Right cardiac atrium (tissue), 5 donors: ENCODE data around the gene CDC73. TPM values are rescaled to one million over a fixed set of nuclear protein-coding genes. Genes with fewer than 3 reads are reported as not detected.
"Not testable (repeated sequence)": the region's sequence is repeated elsewhere in the genome, so short reads cannot be mapped to it uniquely, and the experiment has no call there.

ENCODE experiments used
- ATAC-seq, 2 donors: fragments of 200-7000 bp; cut with Tn5 transposase; one replicate each; pipeline versions ENCODE4 v1.8.0 to v1.9.1; 2020; ENCODE audit warnings: moderate library complexity in 2 of 2, mild to moderate bottlenecking in 1 of 2
- DNase-seq, 3 donors: peaks; one replicate each; pipeline ENCODE4 v3.0.0-alpha.2; 2020
- H3K27ac ChIP-seq: one replicate; pipeline ENCODE4 v1.5.1; 2013; ENCODE audit warnings: mild to moderate bottlenecking, low read length, control low read depth, moderate library complexity
- H3K27me3 ChIP-seq: one replicate; pipeline ENCODE4 v1.6.1; 2013; ENCODE audit not compliant: control insufficient read depth, insufficient read depth
- H3K4me1 ChIP-seq: one replicate; pipeline ENCODE4 v1.6.1; 2013; ENCODE audit warnings: low read length; ENCODE audit not compliant: control insufficient read depth, insufficient read depth
- H3K4me3 ChIP-seq: one replicate; pipeline ENCODE4 v1.5.1; 2013; ENCODE audit warnings: low read length, control low read depth
- H3K9me3 ChIP-seq: one replicate; pipeline ENCODE4 v1.6.1; 2013; ENCODE audit warnings: low read length; ENCODE audit not compliant: control insufficient read depth
- WGBS: extraction: QIAGEN DNeasy Blood & Tissue Kit; methylation state at CpG from one replicate; pipeline ENCODE4 v1.1.7; 2013; 5-methylcytosine and 5-hydroxymethylcytosine counted together
- intact Hi-C, 4 donors: fragments of 100-400 bp; cut with DNase I; formaldehyde crosslinking; loops; one replicate each; pipeline versions ENCODE4 v1.11.0 to v1.14.0; 2022 to 2023
- polyA plus RNA-seq: library from polyadenylated mRNA; stranded (reverse); fragments of 200-250 nt; gene quantifications from one replicate; pipeline ENCODE4 v1.2.3, GENCODE V29; 2013
- total RNA-seq, 4 donors: library from RNA; stranded (reverse); fragmentation: NEBNext Ultra II Directional; extraction: Animal tissue kit (Norgen Biotek cat#: 25700); gene quantifications; one replicate each; pipeline ENCODE4 v1.2.1, GENCODE V29; 2021
- donor health status: healthy with polysubstance abuse.
- donor health status: DM: no; HTN: yes; CAD: no.
- donor health status: DM: no; HTN: no; CAD: no.
- donor health status: DM: no; HTN: yes; CAD: no; lungs with severe emphysema.
- donor health status: DM: yes; HTN: yes; CAD: no.

Gene CDC73
- total and polyA plus RNA-seq, 5 donors = 12.4 to 60.9 (median 55.2) TPM

GRCh38 chr1:193231146-193231545, 109.3 kb downstream of the CDC73 start:
- ATAC-seq, H3K27ac ChIP-seq, DNase-seq, H3K9me3 ChIP-seq, H3K4me1 ChIP-seq, H3K4me3 ChIP-seq, H3K27me3 ChIP-seq, intact Hi-C loops: not testable (repeated sequence)

- Histone ChIP-seq H3K27ac (no peak overlapping the region), H3K4me1 (no peaks in the 10 kb centered on the region), H3K9me3 (no peaks in the 10 kb centered on the region), H3K27me3 (no peaks in the 10 kb centered on the region), H3K4me3 (no peak overlapping the region)
- intact Hi-C loops = no loop called here
- ATAC-seq (no peak), DNase-seq (no peak)
- WGBS = 26% methylated on average over 1 of the region's 1 CpG
These were observed 112.7 kb downstream of the CDC73 start for GRCh38 chr1:193234530-193234929.

- DNase-seq (peak in 2 of 3 donors; percentile 30 to 35), ATAC-seq (no peak)
- Histone ChIP-seq H3K27ac (no peak overlapping the region), H3K27me3 (no peaks in the 10 kb centered on the region), H3K4me3 (no peak overlapping the region), H3K4me1 (no peaks in the 10 kb centered on the region), H3K9me3 (no peaks in the 10 kb centered on the region)
- intact Hi-C loops = no loop called here
- 91% methylated on average over 15 of the region's 15 CpGs for WGBS
These were observed 115.6 kb downstream of the CDC73 start for GRCh38 chr1:193237381-193237978.

GRCh38 chr1:193240609-193241008, 118.8 kb downstream of the CDC73 start:
- DNase-seq (no peak), ATAC-seq (no peak)
- no peaks in the 10 kb centered on the region for H3K9me3 ChIP-seq
- H3K27me3 ChIP-seq = no peaks in the 10 kb centered on the region
- intact Hi-C loops = no loop called here
- no peak overlapping the region for H3K4me3 ChIP-seq
- no peaks in the 10 kb centered on the region for H3K4me1 ChIP-seq
- H3K27ac ChIP-seq = no peak overlapping the region
- 95% methylated on average over 1 of the region's 1 CpG for WGBS

GRCh38 chr1:193241132-193241827, 119.4 kb downstream of the CDC73 start:
- H3K9me3 ChIP-seq = no peaks in the 10 kb centered on the region
- H3K4me3 ChIP-seq = no peak overlapping the region
- intact Hi-C loops = no loop called here
- no peaks in the 10 kb centered on the region for H3K4me1 ChIP-seq
- DNase-seq (peak in 1 of 3 donors; percentile 31), ATAC-seq (peak; percentile 19 to 20)
- H3K27me3 ChIP-seq = no peaks in the 10 kb centered on the region
- H3K27ac ChIP-seq = no peak overlapping the region
- 97% methylated on average over 7 of the region's 7 CpGs for WGBS

- ATAC-seq = no peak
- intact Hi-C loops = no loop called here
- over 99% methylated on average over 4 of the region's 4 CpGs for WGBS
These were observed 120.2 kb downstream of the CDC73 start for GRCh38 chr1:193242000-193242399.

GRCh38 chr1:193249187-193249586, 127.4 kb downstream of the CDC73 start:
- WGBS = 99% methylated on average over 7 of the region's 7 CpGs
- no peak overlapping the region for H3K4me3 ChIP-seq
- H3K27ac ChIP-seq = no peak overlapping the region
- no peaks in the 10 kb centered on the region for H3K9me3 ChIP-seq
- DNase-seq = no peak
- H3K4me1 ChIP-seq = no peaks in the 10 kb centered on the region
- H3K27me3 ChIP-seq = no peaks in the 10 kb centered on the region
- intact Hi-C loops = no loop called here
- no peak for ATAC-seq

More at GRCh38 chr1:193242000-193242399, 120.2 kb downstream of the CDC73 start:
- Histone ChIP-seq H3K27me3 (no peaks in the 10 kb centered on the region), H3K27ac (no peak overlapping the region), H3K9me3 (no peaks in the 10 kb centered on the region), H3K4me1 (no peaks in the 10 kb centered on the region), H3K4me3 (no peak overlapping the region)
- peak in 1 of 3 donors; percentile 24 for DNase-seq

GRCh38 chr1:193251950-193252349, 130.1 kb downstream of the CDC73 start:
- H3K27me3 ChIP-seq = no peaks in the 10 kb centered on the region
- ATAC-seq (no peak), DNase-seq (no peak)
- WGBS = 87% methylated on average over 2 of the region's 2 CpGs
- no peak overlapping the region for H3K4me3 ChIP-seq
- intact Hi-C loops = no loop called here
- no peaks in the 10 kb centered on the region for H3K4me1 ChIP-seq
- no peak overlapping the region for H3K27ac ChIP-seq
- no peaks in the 10 kb centered on the region for H3K9me3 ChIP-seq

GRCh38 chr1:193256019-193256418, 134.2 kb downstream of the CDC73 start:
- ATAC-seq (no peak), DNase-seq (no peak)
- intact Hi-C loops = no loop called here
- H3K4me1 ChIP-seq = peaks cover 3% of the 10 kb centered on the region
- H3K4me3 ChIP-seq = no peak overlapping the region
- no peaks in the 10 kb centered on the region for H3K9me3 ChIP-seq
- no peak overlapping the region for H3K27ac ChIP-seq
- H3K27me3 ChIP-seq = no peaks in the 10 kb centered on the region

GRCh38 chr1:193259636-193260035, 137.8 kb downstream of the CDC73 start:
- intact Hi-C loops = no loop called here
- no peaks in the 10 kb centered on the region for H3K9me3 ChIP-seq
- H3K27ac ChIP-seq = no peak overlapping the region
- H3K27me3 ChIP-seq = no peaks in the 10 kb centered on the region
- ATAC-seq = no peak
- WGBS = 95% methylated on average over 2 of the region's 2 CpGs
- no peak for DNase-seq
- no peak overlapping the region for H3K4me3 ChIP-seq
- peaks cover 3% of the 10 kb centered on the region for H3K4me1 ChIP-seq

- H3K4me1 ChIP-seq = peaks cover 3% of the 10 kb centered on the region
- intact Hi-C loops = no loop called here
- 81% methylated on average over 4 of the region's 4 CpGs for WGBS
- DNase-seq = no peak
- no peaks in the 10 kb centered on the region for H3K27me3 ChIP-seq
- no peaks in the 10 kb centered on the region for H3K9me3 ChIP-seq
- no peak overlapping the region for H3K4me3 ChIP-seq
- no peak for ATAC-seq
- H3K27ac ChIP-seq = no peak overlapping the region
These were observed 138.4 kb downstream of the CDC73 start for GRCh38 chr1:193260056-193260745.
